ENCODE measurements around the gene R3HDML. TPM values are rescaled to one million over a fixed set of nuclear protein-coding genes. Genes with fewer than 3 reads are reported as not detected.

The R3HDML gene
- total and polyA plus RNA-seq, 2 donors (not counting 1 experiment from before 2014, with no cell fraction given), result not detected

DNA sequence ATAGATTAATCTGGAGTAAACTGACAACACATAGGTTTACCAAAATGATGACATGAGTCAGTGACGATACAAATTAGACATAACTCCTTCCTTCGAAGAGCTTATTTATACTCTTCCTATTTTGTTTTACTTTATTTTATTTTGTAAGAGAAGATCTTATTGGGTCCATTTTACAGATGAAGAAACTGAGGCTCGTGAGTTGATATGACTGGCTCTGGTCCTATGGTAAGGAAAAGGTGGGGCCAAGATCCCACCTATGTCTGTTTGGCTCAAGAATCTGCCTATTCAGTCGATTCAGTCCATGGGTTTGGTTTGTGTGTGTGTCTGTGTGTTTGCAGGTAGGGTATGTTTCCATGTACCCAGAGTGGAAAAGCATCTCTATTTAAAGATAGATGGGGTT is 8.4 kb upstream of the R3HDML start:
- Mint-ChIP-seq H3K27ac (no peak overlapping the region), H3K9me3 (ENCODE audit: insufficient read depth) (no peaks in the 10 kb centered on the region), H3K27me3 (peaks cover 26% of the 10 kb centered on the region), H3K4me1 (peaks cover 2% of the 10 kb centered on the region), H3K4me3 (no peak overlapping the region)
- Histone ChIP-seq H3K36me3 (replicated peaks in 1 of 2; ENCODE audit: control extremely low read depth in 1 of 2, control insufficient read depth in 1 of 2, extremely low read depth in 1 of 2, insufficient read depth in 2 of 2, low read length in 1 of 2) (no peaks in the 10 kb centered on the region), H3K4me1 (ENCODE audit: control insufficient read depth in 2 of 2, insufficient read depth in 2 of 2, low read length in 2 of 2) (peaks cover 2 to 3% of the 10 kb centered on the region in 2 donors), H2AFZ (ENCODE audit: insufficient read depth, low read depth, low read length, poor library complexity, severe bottlenecking) (no peak overlapping the region), H3K4me2 (replicated peaks; ENCODE audit: low read depth, low read length, poor library complexity, severe bottlenecking) (no peak overlapping the region), H4K20me1 (ENCODE audit: control insufficient read depth, insufficient read depth, low read length, poor library complexity, severe bottlenecking) (no peaks in the 10 kb centered on the region), H3K4me3 (ENCODE audit: control extremely low read depth in 1 of 5, extremely low read depth in 1 of 5, insufficient read depth in 1 of 5, low read depth in 2 of 5, low read length in 4 of 5) (no peak overlapping the region), H3K79me2 (ENCODE audit: control insufficient read depth, insufficient read depth, low read length) (no peaks in the 10 kb centered on the region), H3K9ac (ENCODE audit: low read length) (no peak overlapping the region), H3K9me3 (ENCODE audit: control extremely low read depth in 1 of 3, control insufficient read depth in 2 of 3, insufficient read depth in 1 of 3, low read length in 2 of 3) (no peaks in the 10 kb centered on the region), H3K27me3 (replicated peaks in 1 of 4; ENCODE audit: control extremely low read depth in 1 of 4, control insufficient read depth in 3 of 4, insufficient read depth in 4 of 4, low read length in 3 of 4) (peaks cover 0 to 13% (median 4%) of the 10 kb centered on the region in 4 experiments), H3K27ac (ENCODE audit: low read length in 2 of 2) (no peak overlapping the region)
- ATAC-seq (ENCODE audit: low read depth), result no peak
- 95% methylated on average over 2 of the region's 4 CpGs for WGBS (ENCODE audit: insufficient coverage)
- ChIA-PET CTCF (no interaction called here), POLR2A (no interaction called here)
- intact Hi-C loops (cut with micrococcal nuclease), result no loop called here
- TF ChIP-seq, protein P1, sequence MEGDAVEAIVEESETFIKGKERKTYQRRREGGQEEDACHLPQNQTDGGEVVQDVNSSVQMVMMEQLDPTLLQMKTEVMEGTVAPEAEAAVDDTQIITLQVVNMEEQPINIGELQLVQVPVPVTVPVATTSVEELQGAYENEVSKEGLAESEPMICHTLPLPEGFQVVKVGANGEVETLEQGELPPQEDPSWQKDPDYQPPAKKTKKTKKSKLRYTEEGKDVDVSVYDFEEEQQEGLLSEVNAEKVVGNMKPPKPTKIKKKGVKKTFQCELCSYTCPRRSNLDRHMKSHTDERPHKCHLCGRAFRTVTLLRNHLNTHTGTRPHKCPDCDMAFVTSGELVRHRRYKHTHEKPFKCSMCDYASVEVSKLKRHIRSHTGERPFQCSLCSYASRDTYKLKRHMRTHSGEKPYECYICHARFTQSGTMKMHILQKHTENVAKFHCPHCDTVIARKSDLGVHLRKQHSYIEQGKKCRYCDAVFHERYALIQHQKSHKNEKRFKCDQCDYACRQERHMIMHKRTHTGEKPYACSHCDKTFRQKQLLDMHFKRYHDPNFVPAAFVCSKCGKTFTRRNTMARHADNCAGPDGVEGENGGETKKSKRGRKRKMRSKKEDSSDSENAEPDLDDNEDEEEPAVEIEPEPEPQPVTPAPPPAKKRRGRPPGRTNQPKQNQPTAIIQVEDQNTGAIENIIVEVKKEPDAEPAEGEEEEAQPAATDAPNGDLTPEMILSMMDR (IDR thresholded peaks at IDR 0.05), result no peak
- DNase-seq, result no peak

DNA sequence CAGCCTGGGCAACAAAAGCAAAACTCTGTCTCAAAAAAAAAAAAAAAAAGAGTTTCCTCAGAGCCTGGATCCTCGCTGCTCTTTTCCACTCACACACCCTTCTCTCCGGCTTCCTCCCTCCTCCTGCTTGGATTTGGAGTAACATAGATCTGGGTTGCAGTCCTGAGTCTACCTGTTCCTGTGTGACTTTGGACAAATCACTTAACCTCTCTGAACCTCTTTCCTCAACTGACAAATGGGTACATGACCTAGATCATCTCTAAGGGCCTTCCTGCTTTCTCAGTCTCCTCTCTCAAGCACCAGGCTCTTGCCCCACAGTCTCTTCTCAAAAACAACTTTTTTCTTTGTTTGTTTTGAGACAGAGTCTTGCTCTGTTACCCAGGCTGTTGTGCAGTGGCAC is 5.6 kb upstream of the R3HDML start:
- POLR2A ChIA-PET, result no interaction called here
- no peaks in the 10 kb centered on the region for H3K9me3 ChIP-seq (ENCODE audit: control extremely low read depth in 1 of 3, control insufficient read depth in 2 of 3, insufficient read depth in 1 of 3, low read length in 2 of 3)
- intact Hi-C loops (cut with micrococcal nuclease), result no loop called here

More for the DNA sequence above, 5.6 kb upstream of the R3HDML start:
- H2AFZ ChIP-seq (ENCODE audit: insufficient read depth, low read depth, low read length, poor library complexity, severe bottlenecking), result no peak overlapping the region
- DNase-seq (no peak), ATAC-seq (ENCODE audit: low read depth) (no peak)
- Mint-ChIP-seq H3K4me1 (peaks cover 2% of the 10 kb centered on the region), H3K9me3 (ENCODE audit: insufficient read depth) (no peaks in the 10 kb centered on the region), H3K27me3 (peaks cover 28% of the 10 kb centered on the region), H3K4me3 (no peak overlapping the region), H3K27ac (no peak overlapping the region)
- peaks cover 2 to 3% of the 10 kb centered on the region in 2 donors for H3K4me1 ChIP-seq (ENCODE audit: control insufficient read depth in 2 of 2, insufficient read depth in 2 of 2, low read length in 2 of 2)
- no peaks in the 10 kb centered on the region for H3K79me2 ChIP-seq (ENCODE audit: control insufficient read depth, insufficient read depth, low read length)
- no peaks in the 10 kb centered on the region for H3K36me3 ChIP-seq (replicated peaks in 1 of 2; ENCODE audit: control extremely low read depth in 1 of 2, control insufficient read depth in 1 of 2, extremely low read depth in 1 of 2, insufficient read depth in 2 of 2, low read length in 1 of 2)
- H3K27ac ChIP-seq (ENCODE audit: low read length in 2 of 2), result no peak overlapping the region
- H3K4me2 ChIP-seq (replicated peaks; ENCODE audit: low read depth, low read length, poor library complexity, severe bottlenecking), result no peak overlapping the region
- no peak overlapping the region for H3K9ac ChIP-seq (ENCODE audit: low read length)
- H4K20me1 ChIP-seq (ENCODE audit: control insufficient read depth, insufficient read depth, low read length, poor library complexity, severe bottlenecking), result no peaks in the 10 kb centered on the region
- TF ChIP-seq, protein P1 (IDR thresholded peaks at IDR 0.05), result no peak
- TF ChIP-seq EZH2 (IDR thresholded peaks at IDR 0.05; ENCODE audit: borderline replicate concordance, insufficient read depth, low read depth, low read length, poor library complexity, severe bottlenecking), result no peak
- 100% methylated on average over 1 of the region's 2 CpGs for WGBS (ENCODE audit: insufficient coverage)
- H3K4me3 ChIP-seq (ENCODE audit: control extremely low read depth in 1 of 5, extremely low read depth in 1 of 5, insufficient read depth in 1 of 5, low read depth in 2 of 5, low read length in 4 of 5), result no peak overlapping the region
- CTCF ChIA-PET, result no interaction called here
- peaks cover 0 to 13% (median 4%) of the 10 kb centered on the region in 4 experiments for H3K27me3 ChIP-seq (replicated peaks in 1 of 4; ENCODE audit: control extremely low read depth in 1 of 4, control insufficient read depth in 3 of 4, insufficient read depth in 4 of 4, low read length in 3 of 4)

All from B cell (primary cell).